ENCODE data around the gene NDUFB10. TPM values are rescaled to one million over a fixed set of nuclear protein-coding genes. Genes with fewer than 3 reads are reported as not detected.

NDUFB10 gene
- total RNA-seq, 2 donors from 2014 or later: 583 to 1,046 TPM

DNA sequence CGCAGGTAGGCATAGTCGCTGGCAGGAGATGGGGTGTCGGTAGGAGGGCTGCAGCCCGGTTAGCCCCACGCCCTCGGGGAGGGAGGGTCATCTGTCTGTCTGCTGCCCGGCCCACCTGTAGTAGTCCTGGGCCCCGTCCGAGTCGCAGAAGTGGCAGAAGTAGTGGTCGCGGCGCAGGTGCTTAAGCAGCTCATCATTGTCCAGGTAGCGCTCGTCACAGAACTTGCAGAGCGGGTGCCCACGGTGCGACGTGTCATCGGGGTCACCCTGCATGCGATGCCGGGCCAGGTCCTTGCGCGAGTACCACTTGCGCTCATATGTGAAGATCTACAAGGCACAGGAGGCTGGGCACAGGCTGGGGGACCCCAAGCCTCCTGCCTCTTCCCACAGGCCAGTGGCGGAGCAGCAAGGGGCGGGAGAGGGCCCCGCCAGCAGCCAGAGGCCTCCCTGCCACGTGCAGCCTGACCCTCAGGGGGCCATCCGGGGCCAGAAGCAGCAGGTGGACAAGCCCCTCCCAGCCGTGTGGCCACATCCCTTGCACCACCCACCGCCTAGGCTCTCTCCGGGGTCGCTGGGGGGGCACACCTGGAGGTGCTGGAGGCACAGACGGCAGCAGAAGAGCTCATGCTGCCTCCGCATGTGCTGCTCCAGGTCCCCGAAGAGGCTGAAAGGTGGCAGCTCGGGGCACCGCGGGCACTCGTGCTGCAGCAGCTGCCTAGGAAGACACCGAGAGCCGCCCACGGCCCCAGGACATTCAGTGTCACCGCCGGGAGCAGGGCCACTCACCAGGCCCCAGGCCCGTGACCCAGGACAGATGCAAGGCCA, 43.3 kb downstream of the NDUFB10 start:
- H3K9me3 ChIP-seq: no peaks in the 10 kb centered on the region
- TF ChIP-seq, protein P1, sequence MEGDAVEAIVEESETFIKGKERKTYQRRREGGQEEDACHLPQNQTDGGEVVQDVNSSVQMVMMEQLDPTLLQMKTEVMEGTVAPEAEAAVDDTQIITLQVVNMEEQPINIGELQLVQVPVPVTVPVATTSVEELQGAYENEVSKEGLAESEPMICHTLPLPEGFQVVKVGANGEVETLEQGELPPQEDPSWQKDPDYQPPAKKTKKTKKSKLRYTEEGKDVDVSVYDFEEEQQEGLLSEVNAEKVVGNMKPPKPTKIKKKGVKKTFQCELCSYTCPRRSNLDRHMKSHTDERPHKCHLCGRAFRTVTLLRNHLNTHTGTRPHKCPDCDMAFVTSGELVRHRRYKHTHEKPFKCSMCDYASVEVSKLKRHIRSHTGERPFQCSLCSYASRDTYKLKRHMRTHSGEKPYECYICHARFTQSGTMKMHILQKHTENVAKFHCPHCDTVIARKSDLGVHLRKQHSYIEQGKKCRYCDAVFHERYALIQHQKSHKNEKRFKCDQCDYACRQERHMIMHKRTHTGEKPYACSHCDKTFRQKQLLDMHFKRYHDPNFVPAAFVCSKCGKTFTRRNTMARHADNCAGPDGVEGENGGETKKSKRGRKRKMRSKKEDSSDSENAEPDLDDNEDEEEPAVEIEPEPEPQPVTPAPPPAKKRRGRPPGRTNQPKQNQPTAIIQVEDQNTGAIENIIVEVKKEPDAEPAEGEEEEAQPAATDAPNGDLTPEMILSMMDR (IDR thresholded peaks at IDR 0.05): no peak
- no peak overlapping the region for H3K27ac ChIP-seq
- no peaks in the 10 kb centered on the region for H3K27me3 ChIP-seq
- DNase-seq (ENCODE audit: low spot score): no peak
- H3K4me3 ChIP-seq: no peak overlapping the region
- H3K36me3 ChIP-seq: peaks cover 54% of the 10 kb centered on the region
- H3K4me1 ChIP-seq: peaks cover 0 to 43% of the 10 kb centered on the region in 2 donors

- peaks cover 48% of the 10 kb centered on the region for H3K36me3 ChIP-seq
- H3K27me3 ChIP-seq: no peaks in the 10 kb centered on the region
- peak overlapping the region in 1 of 2 donors; percentile 26 for H3K27ac ChIP-seq
- DNase-seq (ENCODE audit: low spot score): no peak
- H3K9me3 ChIP-seq: no peaks in the 10 kb centered on the region
- H3K4me3 ChIP-seq: no peak overlapping the region
- peaks cover 0 to 50% of the 10 kb centered on the region in 2 donors for H3K4me1 ChIP-seq
- TF ChIP-seq, protein P1 (IDR thresholded peaks at IDR 0.05): no peak
These were observed 44.0 kb downstream of the NDUFB10 start for GRCh38 chr16:2003231-2003826.

DNA sequence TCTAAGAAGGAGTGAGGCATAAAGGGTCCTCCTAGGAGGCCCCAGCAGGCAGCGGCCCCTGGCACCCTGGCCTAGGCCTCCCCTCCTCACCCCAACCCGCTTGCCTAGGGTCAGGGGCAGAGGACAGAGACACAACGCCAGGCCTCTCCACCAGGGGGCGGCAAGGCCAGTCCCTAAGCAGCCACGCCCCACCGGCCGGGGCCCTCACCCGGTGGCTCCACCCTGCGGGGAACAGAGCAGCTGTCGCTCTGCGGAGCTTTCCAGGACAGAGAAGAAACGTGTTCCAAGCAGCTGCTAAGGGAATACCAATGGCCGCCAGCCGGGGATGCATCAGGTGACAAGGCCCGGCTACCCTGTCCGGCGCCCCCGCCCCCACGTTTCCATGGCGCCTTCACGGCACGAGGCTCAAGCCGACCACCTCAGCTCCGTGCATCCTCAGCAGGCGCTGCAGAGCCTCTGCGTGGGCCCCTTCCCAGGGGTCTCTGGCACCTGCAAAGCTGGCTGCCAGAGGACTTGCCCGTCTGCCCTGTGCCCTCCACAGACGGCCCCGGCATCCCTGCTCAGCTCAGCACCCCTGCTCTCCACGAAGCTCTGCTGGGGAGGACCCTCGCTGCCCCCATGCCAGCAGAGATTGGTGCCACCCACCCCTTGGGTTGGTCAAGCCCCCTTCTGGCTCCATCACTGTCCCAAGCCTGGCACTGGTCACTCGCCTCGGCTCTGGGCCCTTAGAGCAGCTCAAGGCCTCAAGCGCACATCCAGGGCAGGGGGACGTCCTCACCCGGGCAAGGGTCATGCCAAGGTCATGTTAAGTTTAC, 44.7 kb downstream of the NDUFB10 start:
- no peaks in the 10 kb centered on the region for H3K27me3 ChIP-seq
- DNase-seq (ENCODE audit: low spot score): peak; percentile 87
- peaks cover 0 to 57% of the 10 kb centered on the region in 2 donors for H3K4me1 ChIP-seq
- H3K27ac ChIP-seq: peak overlapping the region in 1 of 2 donors; percentile 26
- no peaks in the 10 kb centered on the region for H3K9me3 ChIP-seq
- TF ChIP-seq, protein P1 (IDR thresholded peaks at IDR 0.05): peak; percentile 74 to 98
- H3K36me3 ChIP-seq: peaks cover 41% of the 10 kb centered on the region
- H3K4me3 ChIP-seq: peak overlapping the region in 1 of 2 donors; percentile 14

DNA sequence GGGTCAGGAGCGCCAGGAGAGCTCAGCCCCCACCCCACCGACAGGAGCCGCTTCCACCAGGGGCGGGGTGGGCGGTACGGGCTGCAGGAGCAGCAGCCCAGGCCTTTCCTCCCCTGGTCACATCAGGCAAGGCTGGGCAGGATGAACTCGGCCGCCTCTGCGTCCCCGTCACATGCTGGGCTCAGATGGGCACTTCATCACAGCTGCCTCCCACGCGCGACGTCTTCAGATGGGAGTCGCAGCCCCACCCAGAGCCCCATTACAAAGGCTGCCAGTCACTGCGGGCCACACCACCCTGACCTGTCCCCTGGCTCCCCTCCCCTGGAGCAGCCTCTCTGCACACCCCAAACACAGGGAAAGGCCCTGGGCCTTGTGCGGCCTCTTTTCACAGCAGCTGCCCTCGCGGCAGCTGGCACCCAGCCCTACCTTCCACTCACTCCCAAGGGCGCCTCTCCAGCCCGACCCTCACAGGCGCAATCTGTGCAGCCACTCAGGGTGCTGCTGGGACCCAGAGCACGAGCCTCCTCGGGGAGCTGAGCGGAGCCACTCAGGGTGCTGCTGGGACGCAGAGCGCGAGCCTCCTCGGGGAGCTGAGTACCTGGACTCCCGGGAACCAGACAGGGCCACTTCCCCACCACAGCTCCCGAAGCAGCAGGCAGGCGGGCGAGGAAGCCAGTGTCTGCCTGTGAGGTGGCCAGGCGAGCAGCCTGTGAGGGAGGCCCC, 45.6 kb downstream of the NDUFB10 start:
- peaks cover 32% of the 10 kb centered on the region for H3K36me3 ChIP-seq
- TF ChIP-seq, protein P1 (IDR thresholded peaks at IDR 0.05): no peak

GRCh38 chr16:2005646-2006045, 46.3 kb downstream of the NDUFB10 start:
- DNase-seq (ENCODE audit: low spot score): no peak
- no peaks in the 10 kb centered on the region for H3K9me3 ChIP-seq
- H3K27me3 ChIP-seq: no peaks in the 10 kb centered on the region
- H3K36me3 ChIP-seq: peaks cover 26% of the 10 kb centered on the region
- no peak overlapping the region for H3K4me3 ChIP-seq
- TF ChIP-seq, protein P1 (IDR thresholded peaks at IDR 0.05): no peak
- H3K4me1 ChIP-seq: peaks cover 0 to 66% of the 10 kb centered on the region in 2 donors
- H3K27ac ChIP-seq: no peak overlapping the region

More for the DNA sequence above, 45.6 kb downstream of the NDUFB10 start:
- no peak overlapping the region for H3K4me3 ChIP-seq
- no peak for DNase-seq (ENCODE audit: low spot score)
- no peak overlapping the region for H3K27ac ChIP-seq
- H3K4me1 ChIP-seq: peaks cover 0 to 59% of the 10 kb centered on the region in 2 donors
- H3K27me3 ChIP-seq: no peaks in the 10 kb centered on the region
- H3K9me3 ChIP-seq: no peaks in the 10 kb centered on the region

All from right atrium auricular region (tissue), 2 donors.